GM12878 (cell line): ENCODE data around the gene PLK5. TPM values are rescaled to one million over a fixed set of nuclear protein-coding genes. Genes with fewer than 3 reads are reported as not detected.

Experiments
- ATAC-seq: fragments of 200-7000 bp; cut with Tn5 transposase; 3 replicates; pipeline ENCODE4 v1.9.1; 2020; ENCODE audit warnings: mild to moderate bottlenecking, moderate library complexity
- BruUV-seq: library from RNA; stranded (reverse); fragments of 400-500 nt; replicated peaks from 2 replicates; lab custom pipeline; 2021; lab: Mats Ljungman, UMichigan
- CTCF ChIA-PET: fragments of 300-600 bp; sonication (Branson Sonifier 250); formaldehyde crosslinking; extraction: SDS; loops from one replicate; lab custom pipeline; 2021; ENCODE audit warnings: inconsistent platforms; lab: Yijun Ruan, JAX
- POLR2A ChIA-PET: fragments of 350-600 bp; formaldehyde crosslinking; extraction: SDS; loops from one replicate; lab custom pipeline; 2021; ENCODE audit warnings: inconsistent platforms; lab: Charles Lee
- RAD21 ChIA-PET: fragments of 300-600 bp; sonication (Branson Sonifier 250); formaldehyde crosslinking; loops from one replicate; lab custom pipeline; 2023; ENCODE audit warnings: antibody characterized with exemption; ENCODE audit not compliant: unreplicated experiment; lab: Charles Lee
- SMC1A ChIA-PET: fragments of 300-600 bp; sonication (Branson Sonifier 250); formaldehyde crosslinking; loops from one replicate; lab custom pipeline; 2023; ENCODE audit not compliant: unreplicated experiment, uncharacterized antibody; lab: Charles Lee
- DNase-seq: peaks from one replicate; pipeline ENCODE4 v3.0.0-alpha.2; 2011; ENCODE audit warnings: low read depth, low spot score
- FAIRE-seq: peaks from 3 replicates; lab custom pipeline; 2011; peaks lifted over from hg19 to GRCh38; lab: Jason Lieb, UNC
- H2AFZ ChIP-seq: 2 replicates; pipeline ENCODE4 v1.6.0; 2011; ENCODE audit warnings: low read depth, low read length, control low read depth; ENCODE audit not compliant: control insufficient read depth
- H3K27ac ChIP-seq: 2 replicates; pipeline ENCODE4 v1.5.1; 2011; ENCODE audit warnings: control low read depth; ENCODE audit not compliant: control insufficient read depth, insufficient read depth
- H3K27me3 ChIP-seq, 2 experiments: replicated peaks in 1 of 2; 2 replicates each; pipeline versions ENCODE4 v1.6.0 to v1.6.1; 2011; ENCODE audit warnings: low read length in 1 of 2; ENCODE audit not compliant: control insufficient read depth in 2 of 2, insufficient read depth in 2 of 2
- H3K36me3 ChIP-seq, 2 experiments: 2 replicates each; pipeline ENCODE4 v1.5.1; 2011; ENCODE audit warnings: low read length in 1 of 2; ENCODE audit not compliant: control insufficient read depth in 2 of 2, insufficient read depth in 2 of 2
- H3K4me1 ChIP-seq: 2 replicates; pipeline ENCODE4 v1.6.1; 2011; ENCODE audit warnings: mild to moderate bottlenecking, low read length, moderate library complexity, mixed read lengths; ENCODE audit not compliant: control insufficient read depth, insufficient read depth
- H3K4me2 ChIP-seq: 2 replicates; pipeline ENCODE4 v1.6.0; 2011; ENCODE audit warnings: control low read depth; ENCODE audit not compliant: control insufficient read depth, insufficient read depth
- H3K4me3 ChIP-seq: fragments of 200-600 bp; sonication (generic); 2 replicates; pipeline ENCODE4 v1.5.1; 2016
- H3K79me2 ChIP-seq: 2 replicates; pipeline ENCODE4 v1.6.0; 2011; ENCODE audit warnings: low read length; ENCODE audit not compliant: control insufficient read depth, insufficient read depth
- H3K9ac ChIP-seq: 2 replicates; pipeline ENCODE4 v1.8.0; 2011; ENCODE audit warnings: low read length, control low read depth, mixed read lengths; ENCODE audit not compliant: control insufficient read depth, insufficient read depth
- H3K9me3 ChIP-seq: replicated peaks from 3 replicates; pipeline ENCODE4 v1.5.1; 2011; ENCODE audit warnings: mild to moderate bottlenecking, low read length; ENCODE audit not compliant: control insufficient read depth, insufficient read depth
- H4K20me1 ChIP-seq: 2 replicates; pipeline ENCODE4 v1.6.0; 2011; ENCODE audit not compliant: control insufficient read depth, insufficient read depth
- BACH1 ChIP-seq: fragments of 450-650 bp; IDR thresholded peaks from 2 replicates; pipeline ENCODE4 v1.6.1; 2017; ENCODE audit warnings: mild to moderate bottlenecking, borderline replicate concordance
- BHLHE40 ChIP-seq, 2 experiments: fragments of 450-650 bp in 1 of 2; IDR thresholded peaks; 2 replicates each; pipeline ENCODE4 v1.6.1; 2011 to 2017; ENCODE audit warnings: low read depth in 2 of 2, borderline replicate concordance in 1 of 2, improper control_type of control experiment in 1 of 2, low read length in 1 of 2, mild to moderate bottlenecking in 1 of 2
- CREB1 ChIP-seq: IDR thresholded peaks from 2 replicates; pipeline ENCODE4 v1.6.1; 2012; ENCODE audit warnings: low read depth, mild to moderate bottlenecking, inconsistent platforms
- FOS ChIP-seq: IDR thresholded peaks from 3 replicates; pipeline ENCODE4 v1.6.1; 2011; ENCODE audit warnings: borderline replicate concordance; ENCODE audit not compliant: insufficient read length; ENCODE audit errors: extremely low read depth
- KDM1A ChIP-seq: fragments of 200-600 bp; sonication (generic); IDR thresholded peaks from 2 replicates; pipeline ENCODE4 v1.6.1; 2016; ENCODE audit warnings: borderline replicate concordance
- MTA3 ChIP-seq: IDR thresholded peaks from 2 replicates; pipeline ENCODE4 v1.6.1; 2012; ENCODE audit warnings: low read length, inconsistent platforms, borderline replicate concordance
- MXI1 ChIP-seq: fragments of 150-350 bp; IDR thresholded peaks from 2 replicates; pipeline ENCODE4 v1.6.1; 2011; ENCODE audit warnings: low read depth, mild to moderate bottlenecking, inconsistent platforms, low read length, improper control_type of control experiment
- NFYB ChIP-seq: IDR thresholded peaks from 2 replicates; pipeline ENCODE4 v1.6.1; 2011; ENCODE audit warnings: low read depth, mild to moderate bottlenecking, low read length, improper control_type of control experiment, moderate library complexity; ENCODE audit not compliant: insufficient read depth
- POLR2A ChIP-seq: IDR thresholded peaks from 2 replicates; pipeline ENCODE4 v1.6.1; 2011; ENCODE audit warnings: low read depth, mild to moderate bottlenecking, low read length
- RBBP5 ChIP-seq: fragments of 200-600 bp; sonication (generic); conservative IDR thresholded peaks from 2 replicates; pipeline ENCODE4 v1.6.1; 2016
- RFX5 ChIP-seq: IDR thresholded peaks from 2 replicates; pipeline ENCODE4 v1.6.1; 2011; ENCODE audit warnings: low read depth, low read length, improper control_type of control experiment
- SIN3A ChIP-seq: IDR thresholded peaks from 2 replicates; pipeline ENCODE4 v1.6.1; 2012; ENCODE audit warnings: low read depth, low read length, improper control_type of control experiment
- SP1 ChIP-seq: IDR thresholded peaks from one replicate; pipeline ENCODE4 v1.6.1; 2011; ENCODE audit warnings: low read depth, low read length
- SUZ12 ChIP-seq: fragments of 200-600 bp; sonication (generic); IDR thresholded peaks from one replicate; pipeline ENCODE4 v1.6.1; 2018; ENCODE audit warnings: antibody characterized with exemption, mild to moderate bottlenecking; ENCODE audit not compliant: unreplicated experiment
- TCF3 ChIP-seq: IDR thresholded peaks from 2 replicates; pipeline ENCODE4 v1.6.1; 2012; ENCODE audit warnings: low read depth, mild to moderate bottlenecking, low read length, borderline replicate concordance; ENCODE audit not compliant: insufficient read depth
- WGBS: methylation state at CpG from one replicate; pipeline ENCODE4 v1.1.6; 2016; ENCODE audit warnings: low lambda C conversion rate; ENCODE audit not compliant: insufficient replicate concordance, insufficient coverage; ENCODE audit errors: missing lambda C conversion rate; 5-methylcytosine and 5-hydroxymethylcytosine counted together
- in situ Hi-C: fragments of 300-500 bp; cut with MboI; formaldehyde crosslinking; loops from 9 replicates; pipeline ENCODE4 v1.14.3; 2018; ENCODE audit warnings: mixed read lengths
- intact Hi-C: fragments of 100-400 bp; cut with micrococcal nuclease; formaldehyde crosslinking; loops from one replicate; pipeline ENCODE4 v1.14.2; 2022; ENCODE audit not compliant: unreplicated experiment
- polyA plus RNA-seq, 11 experiments: library from polyadenylated mRNA; depleted of rRNA in 4 of 11; unstranded in 6 of 11; stranded (reverse) in 5 of 11; fragments of >200 nt; fragmentation: Nextera tagmentation in 4 of 11; fragmentation: Illumina TruSeq in 1 of 11; extraction: Ambion mirVana in 4 of 11; extraction: Trizol in 1 of 11; gene quantifications; 1 replicate in 1 of 11; 2 replicates in 10 of 11; pipeline versions ENCODE4 v1.2.1 to v1.2.3, GENCODE V29; 2011 to 2016; ENCODE audit warnings: inconsistent platforms in 2 of 11, missing spikeins in 2 of 11, low read depth in 1 of 11
- total RNA-seq, 4 experiments: library from RNA; depleted of rRNA in 3 of 4; stranded (reverse); fragments of >200 nt in 3 of 4; fragmentation: Illumina TruSeq in 1 of 4; extraction: Trizol in 1 of 4; gene quantifications; 2 replicates each; pipeline versions ENCODE4 v1.2.1 to v1.2.3, GENCODE V29; 2013 to 2021
- TF ChIP-seq, protein P1 (sequence below): fragments of 450-650 bp; IDR thresholded peaks from 2 replicates; pipeline ENCODE4 v1.6.1; 2018; ENCODE audit warnings: borderline replicate concordance, mild to moderate bottlenecking; ENCODE audit not compliant: partially characterized antibody
- TF ChIP-seq, protein P2 (sequence below): fragments of 450-650 bp; IDR thresholded peaks from 2 replicates; pipeline ENCODE4 v1.6.1; 2018; ENCODE audit warnings: mild to moderate bottlenecking, low read depth, moderate library complexity; ENCODE audit not compliant: partially characterized antibody
- TF ChIP-seq, protein P3 (sequence below): fragments of 450-650 bp; IDR thresholded peaks from 2 replicates; pipeline ENCODE4 v1.6.1; 2016; ENCODE audit warnings: mild to moderate bottlenecking

PLK5 gene
- total and polyA plus RNA-seq, 10 of the 15 experiments (the other 5 are each of a cell fraction or from before 2014, with no cell fraction given): 0.13 TPM; not detected in 9

DNA sequence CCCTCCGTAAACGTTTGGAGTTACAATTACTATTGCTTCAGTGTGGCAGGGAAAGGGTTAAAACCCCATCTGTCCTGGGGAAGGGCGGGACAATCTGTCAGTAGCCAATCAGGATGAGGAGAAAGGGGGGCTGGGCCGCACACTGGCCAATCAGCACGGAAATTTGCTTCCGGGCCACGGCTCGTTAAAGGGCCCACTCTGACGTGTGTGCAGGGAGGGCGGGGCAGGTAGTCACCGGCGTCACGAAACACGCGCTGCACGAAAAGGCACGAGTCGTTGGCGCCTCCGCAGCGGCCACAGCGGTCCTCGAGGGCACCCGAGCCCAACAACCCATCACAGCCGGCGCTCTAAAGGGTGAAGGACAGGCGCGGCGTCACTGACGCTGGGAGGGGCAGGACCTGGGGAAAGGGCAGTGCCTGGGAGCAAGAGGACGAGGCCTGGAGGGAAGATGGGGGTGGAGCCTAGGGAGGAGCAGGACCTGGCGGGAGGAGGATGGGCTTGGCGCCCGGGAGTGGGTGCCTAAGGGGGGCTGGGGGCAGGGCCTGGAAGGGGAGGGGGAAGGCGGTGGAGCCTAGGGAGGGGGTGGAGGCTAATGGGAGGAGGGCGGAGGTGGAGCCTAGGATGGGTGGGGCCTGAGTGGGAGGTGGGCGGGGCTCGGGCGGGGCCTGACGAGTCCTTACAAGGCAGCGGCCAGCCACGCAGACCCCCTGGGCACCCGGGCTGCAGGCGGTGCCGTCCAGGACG is 15.9 kb upstream of the PLK5 start:
- H3K36me3 ChIP-seq: no peaks in the 10 kb centered on the region
- 18% methylated on average over 33 of the region's 46 CpGs for WGBS
- ChIA-PET RAD21 (no interaction called here), POLR2A (no interaction called here), CTCF (interaction anchor here (1.0 kb wide), 1 partner anchor 11 kb away, joined by 5 read pairs; no protein-coding TSS in a partner anchor), SMC1A (no interaction called here)
- no peak overlapping the region for H3K27ac ChIP-seq
- in situ Hi-C loops (no loop called here), intact Hi-C loops (no loop called here)
- H3K4me3 ChIP-seq: peak overlapping the region; percentile 42; the same call in 1 of the 2 replicates
- peak overlapping the region; percentile 79 for H3K4me2 ChIP-seq
- no peaks in the 10 kb centered on the region for H3K4me1 ChIP-seq
- no peaks in the 10 kb centered on the region; a peak in 2 of 4 replicates for H3K27me3 ChIP-seq
- H3K79me2 ChIP-seq: no peaks in the 10 kb centered on the region
- DNase-seq (peak; percentile 32), FAIRE-seq (peak; percentile 74), ATAC-seq (peak; percentile 82)
- H3K9me3 ChIP-seq: no peaks in the 10 kb centered on the region; the same call in 2 of the 3 replicates
- no TSS peak for BruUV-seq
- H4K20me1 ChIP-seq: no peaks in the 10 kb centered on the region
- no peak overlapping the region for H3K9ac ChIP-seq
- H2AFZ ChIP-seq: peak overlapping the region; percentile 87
- TF ChIP-seq BACH1 (no peak), SP1 (peak; percentile 97), TCF3 (no peak), MTA3 (no peak), RFX5 (no peak), MXI1 (no peak), KDM1A (no peak), SUZ12 (no peak), RBBP5 (no peak), CREB1 (peak; percentile 83), FOS (peak; percentile 57), POLR2A (peak; percentile 35; the same call in 1 of the 2 replicates), BHLHE40 (IDR thresholded peaks at IDR 0.05; ENCODE audit: borderline replicate concordance in 1 of 2, low read depth in 2 of 2, low read length in 1 of 2) (peak in 1 of 2 experiments; percentile 58; a peak in 2 of 4 replicates), SIN3A (no peak), NFYB (peak; percentile 89)
- TF ChIP-seq, protein P1, sequence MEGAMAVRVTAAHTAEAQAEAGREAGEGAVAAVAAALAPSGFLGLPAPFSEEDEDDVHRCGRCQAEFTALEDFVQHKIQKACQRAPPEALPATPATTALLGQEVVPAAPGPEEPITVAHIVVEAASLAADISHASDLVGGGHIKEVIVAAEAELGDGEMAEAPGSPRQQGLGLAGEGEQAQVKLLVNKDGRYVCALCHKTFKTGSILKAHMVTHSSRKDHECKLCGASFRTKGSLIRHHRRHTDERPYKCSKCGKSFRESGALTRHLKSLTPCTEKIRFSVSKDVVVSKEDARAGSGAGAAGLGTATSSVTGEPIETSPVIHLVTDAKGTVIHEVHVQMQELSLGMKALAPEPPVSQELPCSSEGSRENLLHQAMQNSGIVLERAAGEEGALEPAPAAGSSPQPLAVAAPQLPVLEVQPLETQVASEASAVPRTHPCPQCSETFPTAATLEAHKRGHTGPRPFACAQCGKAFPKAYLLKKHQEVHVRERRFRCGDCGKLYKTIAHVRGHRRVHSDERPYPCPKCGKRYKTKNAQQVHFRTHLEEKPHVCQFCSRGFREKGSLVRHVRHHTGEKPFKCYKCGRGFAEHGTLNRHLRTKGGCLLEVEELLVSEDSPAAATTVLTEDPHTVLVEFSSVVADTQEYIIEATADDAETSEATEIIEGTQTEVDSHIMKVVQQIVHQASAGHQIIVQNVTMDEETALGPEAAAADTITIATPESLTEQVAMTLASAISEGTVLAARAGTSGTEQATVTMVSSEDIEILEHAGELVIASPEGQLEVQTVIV: peak; percentile 63
- TF ChIP-seq, protein P2, sequence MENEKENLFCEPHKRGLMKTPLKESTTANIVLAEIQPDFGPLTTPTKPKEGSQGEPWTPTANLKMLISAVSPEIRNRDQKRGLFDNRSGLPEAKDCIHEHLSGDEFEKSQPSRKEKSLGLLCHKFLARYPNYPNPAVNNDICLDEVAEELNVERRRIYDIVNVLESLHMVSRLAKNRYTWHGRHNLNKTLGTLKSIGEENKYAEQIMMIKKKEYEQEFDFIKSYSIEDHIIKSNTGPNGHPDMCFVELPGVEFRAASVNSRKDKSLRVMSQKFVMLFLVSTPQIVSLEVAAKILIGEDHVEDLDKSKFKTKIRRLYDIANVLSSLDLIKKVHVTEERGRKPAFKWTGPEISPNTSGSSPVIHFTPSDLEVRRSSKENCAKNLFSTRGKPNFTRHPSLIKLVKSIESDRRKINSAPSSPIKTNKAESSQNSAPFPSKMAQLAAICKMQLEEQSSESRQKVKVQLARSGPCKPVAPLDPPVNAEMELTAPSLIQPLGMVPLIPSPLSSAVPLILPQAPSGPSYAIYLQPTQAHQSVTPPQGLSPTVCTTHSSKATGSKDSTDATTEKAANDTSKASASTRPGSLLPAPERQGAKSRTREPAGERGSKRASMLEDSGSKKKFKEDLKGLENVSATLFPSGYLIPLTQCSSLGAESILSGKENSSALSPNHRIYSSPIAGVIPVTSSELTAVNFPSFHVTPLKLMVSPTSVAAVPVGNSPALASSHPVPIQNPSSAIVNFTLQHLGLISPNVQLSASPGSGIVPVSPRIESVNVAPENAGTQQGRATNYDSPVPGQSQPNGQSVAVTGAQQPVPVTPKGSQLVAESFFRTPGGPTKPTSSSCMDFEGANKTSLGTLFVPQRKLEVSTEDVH: no peak
- TF ChIP-seq, protein P3, sequence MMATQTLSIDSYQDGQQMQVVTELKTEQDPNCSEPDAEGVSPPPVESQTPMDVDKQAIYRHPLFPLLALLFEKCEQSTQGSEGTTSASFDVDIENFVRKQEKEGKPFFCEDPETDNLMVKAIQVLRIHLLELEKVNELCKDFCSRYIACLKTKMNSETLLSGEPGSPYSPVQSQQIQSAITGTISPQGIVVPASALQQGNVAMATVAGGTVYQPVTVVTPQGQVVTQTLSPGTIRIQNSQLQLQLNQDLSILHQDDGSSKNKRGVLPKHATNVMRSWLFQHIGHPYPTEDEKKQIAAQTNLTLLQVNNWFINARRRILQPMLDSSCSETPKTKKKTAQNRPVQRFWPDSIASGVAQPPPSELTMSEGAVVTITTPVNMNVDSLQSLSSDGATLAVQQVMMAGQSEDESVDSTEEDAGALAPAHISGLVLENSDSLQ: peak; percentile 41; the same call in 1 of the 2 replicates
